ENCODE results near the gene VPS54.

Gene VPS54

GRCh38 chr2:64059270-64059669 lies 40.0 kb upstream of the VPS54 start:
- Histone ChIP-seq H3K9ac (ENCODE audit: low read length) (no peak overlapping the region), H3K9me3 (ENCODE audit: insufficient read depth, low read length) (no peaks in the 10 kb centered on the region), H3K4me2 (ENCODE audit: low read depth, low read length, poor library complexity, severe bottlenecking) (no peak overlapping the region), H3K79me2 (ENCODE audit: insufficient read depth, low read length) (no peaks in the 10 kb centered on the region), H2AFZ (ENCODE audit: low read depth, low read length, severe bottlenecking) (no peak overlapping the region), H3K4me3 (ENCODE audit: insufficient read depth, low read length, poor library complexity, severe bottlenecking) (no peak overlapping the region), H3K27ac (ENCODE audit: low read depth, low read length) (peak overlapping the region; percentile 54), H3K27me3 (ENCODE audit: low read length) (no peaks in the 10 kb centered on the region), H3K9me2 (replicated peaks; ENCODE audit: insufficient read depth, low read length) (no peaks in the 10 kb centered on the region), H3K36me3 (ENCODE audit: low read length) (no peaks in the 10 kb centered on the region), H4K20me1 (ENCODE audit: low read depth, low read length) (no peaks in the 10 kb centered on the region), H3F3A (ENCODE audit: insufficient read depth) (peaks cover 42% of the 10 kb centered on the region)
- TF ChIP-seq EZH2phosphoT487 (conservative IDR thresholded peaks at IDR 0.05; ENCODE audit: low read length) (no peak), CTCF (IDR thresholded peaks at IDR 0.05; ENCODE audit: insufficient read depth, low read length, poor library complexity, severe bottlenecking) (no peak)

- no peak overlapping the region for H2AFZ ChIP-seq (ENCODE audit: low read depth, low read length, severe bottlenecking)
- H3K9ac ChIP-seq (ENCODE audit: low read length) = no peak overlapping the region
- no peaks in the 10 kb centered on the region for H4K20me1 ChIP-seq (ENCODE audit: low read depth, low read length)
- peaks cover 40% of the 10 kb centered on the region; the same call in 1 of the 2 replicates for H3F3A ChIP-seq (ENCODE audit: insufficient read depth)
- peak overlapping the region; percentile 57 for H3K4me2 ChIP-seq (ENCODE audit: low read depth, low read length, poor library complexity, severe bottlenecking)
- H3K36me3 ChIP-seq (ENCODE audit: low read length) = no peaks in the 10 kb centered on the region
- TF ChIP-seq EZH2phosphoT487 (conservative IDR thresholded peaks at IDR 0.05; ENCODE audit: low read length) (no peak), CTCF (IDR thresholded peaks at IDR 0.05; ENCODE audit: insufficient read depth, low read length, poor library complexity, severe bottlenecking) (no peak)
- no peaks in the 10 kb centered on the region for H3K27me3 ChIP-seq (ENCODE audit: low read length)
- H3K27ac ChIP-seq (ENCODE audit: low read depth, low read length) = peak overlapping the region; percentile 85; the same call in 1 of the 2 replicates
- H3K79me2 ChIP-seq (ENCODE audit: insufficient read depth, low read length) = no peaks in the 10 kb centered on the region; the same call in 1 of the 2 replicates
- no peak overlapping the region for H3K4me3 ChIP-seq (ENCODE audit: insufficient read depth, low read length, poor library complexity, severe bottlenecking)
- H3K9me3 ChIP-seq (ENCODE audit: insufficient read depth, low read length) = no peaks in the 10 kb centered on the region
- no peaks in the 10 kb centered on the region for H3K9me2 ChIP-seq (replicated peaks; ENCODE audit: insufficient read depth, low read length)
Observed at GRCh38 chr2:64056021-64056420, 36.8 kb upstream of the VPS54 start.

GRCh38 chr2:64054161-64054915 lies 35.1 kb upstream of the VPS54 start:
- H4K20me1 ChIP-seq (ENCODE audit: low read depth, low read length) = no peaks in the 10 kb centered on the region
- H3K9me2 ChIP-seq (replicated peaks; ENCODE audit: insufficient read depth, low read length) = no peaks in the 10 kb centered on the region
- no peak overlapping the region for H2AFZ ChIP-seq (ENCODE audit: low read depth, low read length, severe bottlenecking)
- no peaks in the 10 kb centered on the region; the same call in 1 of the 2 replicates for H3K79me2 ChIP-seq (ENCODE audit: insufficient read depth, low read length)
- no peak overlapping the region for H3K4me3 ChIP-seq (ENCODE audit: insufficient read depth, low read length, poor library complexity, severe bottlenecking)
- H3K36me3 ChIP-seq (ENCODE audit: low read length) = no peaks in the 10 kb centered on the region
- H3K27ac ChIP-seq (ENCODE audit: low read depth, low read length) = peak overlapping the region; percentile 85
- TF ChIP-seq CTCF (IDR thresholded peaks at IDR 0.05; ENCODE audit: insufficient read depth, low read length, poor library complexity, severe bottlenecking) (no peak), EZH2phosphoT487 (conservative IDR thresholded peaks at IDR 0.05; ENCODE audit: low read length) (no peak)
- peak overlapping the region; percentile 57 for H3K4me2 ChIP-seq (ENCODE audit: low read depth, low read length, poor library complexity, severe bottlenecking)
- H3K9ac ChIP-seq (ENCODE audit: low read length) = peak overlapping the region; percentile 43
- no peaks in the 10 kb centered on the region for H3K9me3 ChIP-seq (ENCODE audit: insufficient read depth, low read length)
- peaks cover 34% of the 10 kb centered on the region; the same call in 1 of the 2 replicates for H3F3A ChIP-seq (ENCODE audit: insufficient read depth)
- H3K27me3 ChIP-seq (ENCODE audit: low read length) = no peaks in the 10 kb centered on the region

Measured in SU-DHL-6 (cell line).